GM06990 (cell line): ENCODE data around the gene C12orf57.

Experiments used
- DNase-seq: peaks from one replicate; pipeline ENCODE4 v3.0.0-alpha.2; 2011; ENCODE audit not compliant: insufficient read length; ENCODE audit errors: extremely low read depth
- H3K27me3 ChIP-seq: replicated peaks from 2 replicates; pipeline ENCODE4 v1.6.0; 2011; ENCODE audit warnings: low read length; ENCODE audit not compliant: control insufficient read depth, insufficient read depth
- H3K36me3 ChIP-seq: 2 replicates; pipeline ENCODE4 v1.5.1; 2011; ENCODE audit warnings: low read length; ENCODE audit not compliant: control insufficient read depth, insufficient read depth
- H3K4me3 ChIP-seq: replicated peaks from 2 replicates; pipeline ENCODE4 v1.5.1; 2011; ENCODE audit warnings: low read depth, mild to moderate bottlenecking, control low read depth, low read length
- TF ChIP-seq, protein P1 (sequence below): IDR thresholded peaks from 2 replicates; pipeline ENCODE4 v1.5.1; 2011; ENCODE audit warnings: low read length, control low read depth, mild to moderate bottlenecking, inconsistent platforms; ENCODE audit not compliant: insufficient read depth, poor library complexity, severe bottlenecking

Gene C12orf57

DNA sequence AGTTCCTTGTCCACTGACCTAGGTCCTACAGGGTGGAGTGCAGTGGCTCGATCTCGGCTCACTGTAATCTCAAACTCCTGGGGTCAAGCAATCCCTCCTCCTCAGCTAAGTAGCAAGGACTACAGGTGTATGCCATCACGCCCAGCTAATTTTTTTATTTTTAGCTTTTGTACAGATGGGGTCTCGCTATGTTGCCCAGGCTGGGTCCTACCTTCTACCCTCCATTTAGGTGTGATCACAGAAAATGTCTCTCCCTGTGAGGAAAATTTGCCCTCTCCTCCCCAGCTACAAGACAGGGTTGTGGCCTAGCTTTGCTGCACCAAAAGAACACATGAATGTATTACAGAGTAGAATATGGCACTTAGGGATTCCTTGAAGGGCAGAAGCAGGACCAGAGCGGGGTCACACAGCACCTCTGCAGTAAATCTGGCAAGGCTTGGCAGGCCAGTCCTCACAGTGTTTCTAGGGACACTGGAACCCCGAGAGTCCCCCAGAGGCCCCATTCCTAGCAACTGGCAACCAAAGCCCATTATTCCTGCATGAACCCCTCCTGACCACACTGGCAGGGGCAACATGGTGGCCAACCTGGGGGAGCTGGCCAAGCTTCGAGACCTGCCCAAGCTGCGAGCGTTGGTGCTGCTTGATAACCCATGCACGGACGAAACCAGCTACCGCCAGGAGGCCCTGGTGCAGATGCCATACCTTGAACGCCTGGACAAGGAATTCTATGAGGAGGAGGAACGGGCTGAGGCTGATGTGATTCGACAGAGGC, 31.5 kb upstream of the C12orf57 start:
- TF ChIP-seq, protein P1, sequence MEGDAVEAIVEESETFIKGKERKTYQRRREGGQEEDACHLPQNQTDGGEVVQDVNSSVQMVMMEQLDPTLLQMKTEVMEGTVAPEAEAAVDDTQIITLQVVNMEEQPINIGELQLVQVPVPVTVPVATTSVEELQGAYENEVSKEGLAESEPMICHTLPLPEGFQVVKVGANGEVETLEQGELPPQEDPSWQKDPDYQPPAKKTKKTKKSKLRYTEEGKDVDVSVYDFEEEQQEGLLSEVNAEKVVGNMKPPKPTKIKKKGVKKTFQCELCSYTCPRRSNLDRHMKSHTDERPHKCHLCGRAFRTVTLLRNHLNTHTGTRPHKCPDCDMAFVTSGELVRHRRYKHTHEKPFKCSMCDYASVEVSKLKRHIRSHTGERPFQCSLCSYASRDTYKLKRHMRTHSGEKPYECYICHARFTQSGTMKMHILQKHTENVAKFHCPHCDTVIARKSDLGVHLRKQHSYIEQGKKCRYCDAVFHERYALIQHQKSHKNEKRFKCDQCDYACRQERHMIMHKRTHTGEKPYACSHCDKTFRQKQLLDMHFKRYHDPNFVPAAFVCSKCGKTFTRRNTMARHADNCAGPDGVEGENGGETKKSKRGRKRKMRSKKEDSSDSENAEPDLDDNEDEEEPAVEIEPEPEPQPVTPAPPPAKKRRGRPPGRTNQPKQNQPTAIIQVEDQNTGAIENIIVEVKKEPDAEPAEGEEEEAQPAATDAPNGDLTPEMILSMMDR = no peak
- DNase-seq = no peak
- Histone ChIP-seq H3K36me3 (no peaks in the 10 kb centered on the region; the same call in 1 of the 2 replicates), H3K27me3 (no peaks in the 10 kb centered on the region), H3K4me3 (no peak overlapping the region)

DNA sequence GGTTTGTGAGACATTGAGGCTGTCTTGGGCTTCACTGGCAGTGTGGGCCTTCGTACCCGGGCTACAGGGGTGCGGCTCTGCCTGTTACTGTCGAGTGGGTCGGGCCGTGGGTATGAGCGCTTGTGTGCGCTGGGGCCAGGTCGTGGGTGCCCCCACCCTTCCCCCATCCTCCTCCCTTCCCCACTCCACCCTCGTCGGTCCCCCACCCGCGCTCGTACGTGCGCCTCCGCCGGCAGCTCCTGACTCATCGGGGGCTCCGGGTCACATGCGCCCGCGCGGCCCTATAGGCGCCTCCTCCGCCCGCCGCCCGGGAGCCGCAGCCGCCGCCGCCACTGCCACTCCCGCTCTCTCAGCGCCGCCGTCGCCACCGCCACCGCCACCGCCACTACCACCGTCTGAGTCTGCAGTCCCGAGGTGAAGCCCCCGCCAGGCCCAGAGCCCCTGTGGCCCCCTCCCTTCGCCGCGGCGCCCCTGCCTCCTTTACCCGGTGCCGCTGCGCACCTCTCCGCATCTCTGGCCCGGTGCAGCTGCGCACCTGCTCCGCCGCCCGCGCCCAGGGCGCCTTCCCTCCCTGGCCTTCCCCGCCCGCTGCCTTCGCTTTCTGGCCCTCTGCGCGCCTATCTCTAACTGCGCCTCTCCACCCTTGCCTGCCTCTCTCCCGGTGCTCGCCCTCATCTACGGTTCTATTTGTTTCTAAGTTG, 29.4 kb upstream of the C12orf57 start, which contains the start of gene ENO2:
Gene ENO2 (plus strand): TSS at position 335 of the 701 bp plus-strand sequence. CDS start 1,253 bp downstream, outside the sequence.
- TF ChIP-seq, protein P1 = no peak
- peak; percentile 70 for DNase-seq
- Histone ChIP-seq H3K4me3 (peak within 1 kb of the TSS; percentile 62), H3K27me3 (no peaks in the 10 kb centered on the region), H3K36me3 (peaks cover 2% of the 10 kb centered on the region)

DNA sequence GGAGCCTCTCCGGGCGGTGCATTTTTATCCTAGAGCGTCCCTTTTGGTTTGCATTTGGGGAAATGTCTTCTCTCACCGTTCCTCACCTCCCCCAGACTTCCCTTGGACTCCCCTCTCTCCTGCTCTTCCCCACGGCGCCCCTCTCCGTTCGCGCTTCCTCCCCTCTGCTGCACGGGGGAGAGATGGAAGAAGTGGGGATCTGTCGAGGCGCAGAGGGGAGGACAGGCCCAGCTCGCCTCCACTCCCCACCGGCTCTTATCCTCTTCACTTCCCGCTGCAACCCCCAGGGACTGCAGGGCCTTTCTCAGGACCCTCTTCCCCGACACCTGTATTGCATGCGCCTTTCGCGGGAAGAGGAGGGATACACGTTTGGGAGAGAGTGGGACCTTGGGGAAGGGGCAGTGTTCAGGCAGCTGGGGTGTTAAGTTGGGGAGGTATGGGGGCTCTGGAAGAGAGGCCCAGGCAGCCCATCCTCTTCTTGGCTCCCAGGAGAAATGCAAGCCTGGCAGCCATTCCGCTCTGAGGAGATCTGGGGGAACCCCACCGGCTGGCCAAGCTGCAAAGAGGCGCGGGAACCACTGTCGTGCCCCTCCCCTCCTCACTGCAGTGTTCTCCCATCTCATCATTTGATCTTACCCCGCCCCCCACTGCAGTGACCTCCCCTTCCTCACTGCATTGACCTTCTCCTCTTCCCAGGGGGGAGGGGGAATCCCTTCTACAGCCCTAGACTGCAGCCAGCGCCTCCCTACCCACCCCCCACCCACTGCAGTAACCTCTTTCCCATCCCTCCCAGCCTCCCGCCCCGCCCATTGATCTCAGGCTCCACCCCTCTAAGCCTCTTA, 28.7 kb upstream of the C12orf57 start:
- Histone ChIP-seq H3K27me3 (no peaks in the 10 kb centered on the region), H3K4me3 (peak overlapping the region; percentile 62), H3K36me3 (peaks cover 2% of the 10 kb centered on the region)
- no peak for DNase-seq
- TF ChIP-seq, protein P1 = no peak

DNA sequence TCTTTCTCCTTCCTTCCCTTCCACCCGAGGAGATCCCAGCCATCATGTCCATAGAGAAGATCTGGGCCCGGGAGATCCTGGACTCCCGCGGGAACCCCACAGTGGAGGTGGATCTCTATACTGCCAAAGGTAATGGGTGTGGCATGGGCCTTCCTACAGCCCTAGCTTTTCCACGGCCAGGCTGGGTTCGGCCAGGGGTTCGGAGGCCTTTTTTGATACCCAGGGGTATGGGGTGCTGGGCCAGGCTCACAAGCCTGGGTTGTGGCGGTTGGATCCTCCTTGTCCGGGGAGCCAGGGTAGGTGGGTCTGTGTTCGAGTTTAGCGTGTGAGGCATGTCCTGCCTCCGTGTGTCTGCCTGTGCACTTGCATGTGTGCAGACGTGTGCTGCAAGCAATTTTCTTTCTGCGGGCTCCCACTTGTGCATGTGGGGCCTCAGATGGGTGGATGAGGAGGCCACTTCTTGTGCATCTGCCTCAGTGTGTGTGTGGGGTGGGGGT, 28.0 kb upstream of the C12orf57 start:
- DNase-seq = no peak
- TF ChIP-seq, protein P1 = no peak
- Histone ChIP-seq H3K36me3 (peaks cover 2% of the 10 kb centered on the region), H3K27me3 (no peaks in the 10 kb centered on the region), H3K4me3 (peak overlapping the region; percentile 62)

DNA sequence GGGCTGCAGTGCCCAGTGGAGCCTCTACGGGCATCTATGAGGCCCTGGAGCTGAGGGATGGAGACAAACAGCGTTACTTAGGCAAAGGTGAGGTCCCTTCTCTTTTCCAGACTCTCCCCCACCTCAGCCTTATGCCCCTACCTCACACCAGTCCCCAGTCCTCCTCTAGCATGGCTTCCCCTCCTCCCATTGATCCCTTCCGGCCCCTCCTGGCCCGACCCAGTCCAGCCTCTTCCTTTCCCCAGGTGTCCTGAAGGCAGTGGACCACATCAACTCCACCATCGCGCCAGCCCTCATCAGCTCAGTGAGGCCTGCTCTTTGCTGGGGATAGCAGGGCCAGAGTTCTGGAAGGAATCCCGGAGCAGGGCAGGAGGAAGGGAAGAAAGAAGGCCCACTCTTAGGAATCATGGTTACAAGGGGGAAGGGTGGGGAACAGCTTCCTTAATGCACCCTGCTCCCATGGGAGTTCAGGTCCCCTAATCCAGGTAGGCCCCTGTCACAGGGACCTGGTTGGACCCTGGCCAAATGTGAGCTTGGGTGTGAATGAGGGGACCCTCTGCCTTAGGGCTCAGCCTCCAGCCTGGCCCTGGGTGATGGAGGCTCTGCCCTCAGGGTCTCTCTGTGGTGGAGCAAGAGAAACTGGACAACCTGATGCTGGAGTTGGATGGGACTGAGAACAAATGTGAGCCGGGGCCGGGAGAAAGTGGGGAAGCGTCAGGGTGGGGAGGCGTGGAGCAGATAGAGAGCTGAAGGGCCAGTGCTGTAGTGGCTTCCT, 27.2 kb upstream of the C12orf57 start:
- Histone ChIP-seq H3K27me3 (no peaks in the 10 kb centered on the region), H3K4me3 (no peak overlapping the region), H3K36me3 (peaks cover 2% of the 10 kb centered on the region)
- TF ChIP-seq, protein P1 = no peak
- no peak for DNase-seq
